IMR-90 (cell line): ENCODE results near the gene SLC5A11. TPM values are rescaled to one million over a fixed set of nuclear protein-coding genes. Genes with fewer than 3 reads are reported as not detected.

ENCODE experiments used
- ATAC-seq: fragments of 200-7000 bp; cut with Tn5 transposase; 2 replicates; pipeline ENCODE4 v1.9.1; 2020; ENCODE audit warnings: low read depth, mild to moderate bottlenecking, moderate library complexity
- BruUV-seq: library from RNA; stranded (reverse); fragments of 400-500 nt; replicated peaks from 2 replicates; lab custom pipeline; 2021; lab: Mats Ljungman, UMichigan
- CTCF ChIA-PET: fragments of 300-600 bp; formaldehyde crosslinking; extraction: SDS; loops from one replicate; lab custom pipeline; 2021; ENCODE audit warnings: antibody characterized with exemption; lab: Yijun Ruan, JAX
- POLR2A ChIA-PET: fragments of 300-600 bp; sonication (Branson Sonifier 250); formaldehyde crosslinking; loops from one replicate; lab custom pipeline; 2022; ENCODE audit warnings: antibody characterized with exemption; ENCODE audit not compliant: unreplicated experiment; lab: Charles Lee
- DNase-seq: peaks from one replicate; pipeline ENCODE4 v3.0.0; 2013
- H2AFZ ChIP-seq: replicated peaks from 2 replicates; pipeline ENCODE3; 2013; ENCODE audit warnings: low read length, mild to moderate bottlenecking; ENCODE audit not compliant: poor library complexity
- H2AK5ac ChIP-seq: 2 replicates; pipeline ENCODE4 v1.6.1; 2013; ENCODE audit warnings: low read depth, low read length, inconsistent platforms
- H2AK9ac ChIP-seq: replicated peaks from 2 replicates; pipeline ENCODE3; 2013; ENCODE audit warnings: mild to moderate bottlenecking, low read depth, low read length, moderate library complexity; ENCODE audit not compliant: poor library complexity
- H2BK120ac ChIP-seq: 2 replicates; pipeline ENCODE4 v1.6.1; 2013; ENCODE audit warnings: low read depth, low read length, inconsistent platforms
- H2BK15ac ChIP-seq: 3 replicates; pipeline ENCODE4 v1.6.1; 2013; ENCODE audit warnings: low read depth, low read length, inconsistent platforms
- H2BK20ac ChIP-seq: 2 replicates; pipeline ENCODE4 v1.6.1; 2013; ENCODE audit warnings: low read depth, mild to moderate bottlenecking, inconsistent platforms, low read length, moderate library complexity
- H2BK5ac ChIP-seq: 2 replicates; pipeline ENCODE4 v1.6.1; 2013; ENCODE audit warnings: mild to moderate bottlenecking, low read depth, low read length, inconsistent platforms; ENCODE audit not compliant: poor library complexity, severe bottlenecking
- H3K14ac ChIP-seq: replicated peaks from 2 replicates; pipeline ENCODE4 v1.6.1; 2013; ENCODE audit warnings: low read depth, low read length, inconsistent platforms
- H3K18ac ChIP-seq: 2 replicates; pipeline ENCODE4 v1.6.1; 2013; ENCODE audit warnings: low read depth, low read length, control low read depth
- H3K23ac ChIP-seq: 2 replicates; pipeline ENCODE4 v1.6.1; 2013; ENCODE audit warnings: low read depth, low read length, inconsistent platforms
- H3K27ac ChIP-seq: 2 replicates; pipeline ENCODE4 v1.5.1; 2013; ENCODE audit warnings: mild to moderate bottlenecking, control low read depth, low read length; ENCODE audit not compliant: insufficient read depth
- H3K27me3 ChIP-seq: 2 replicates; pipeline ENCODE4 v1.6.1; 2013; ENCODE audit warnings: low read length; ENCODE audit not compliant: control insufficient read depth, insufficient read depth
- H3K36me3 ChIP-seq: 2 replicates; pipeline ENCODE4 v1.6.1; 2013; ENCODE audit warnings: low read length, mixed read lengths; ENCODE audit not compliant: control insufficient read depth, insufficient read depth
- H3K4ac ChIP-seq: 2 replicates; pipeline ENCODE4 v1.6.1; 2013; ENCODE audit warnings: low read depth, low read length, inconsistent platforms
- H3K4me1 ChIP-seq: 2 replicates; pipeline ENCODE4 v1.6.1; 2013; ENCODE audit warnings: low read length, mixed read lengths; ENCODE audit not compliant: control insufficient read depth, insufficient read depth
- H3K4me2 ChIP-seq: 2 replicates; pipeline ENCODE4 v1.6.1; 2013; ENCODE audit warnings: low read depth, mild to moderate bottlenecking, control low read depth, low read length, moderate library complexity
- H3K4me3 ChIP-seq: 2 replicates; pipeline ENCODE4 v1.5.1; 2013; ENCODE audit warnings: low read depth, mild to moderate bottlenecking, control low read depth, low read length, moderate library complexity; ENCODE audit not compliant: insufficient read depth
- H3K56ac ChIP-seq: 2 replicates; pipeline ENCODE4 v1.6.1; 2013; ENCODE audit warnings: low read length, inconsistent platforms; ENCODE audit not compliant: insufficient read depth; ENCODE audit errors: extremely low read depth
- H3K79me1 ChIP-seq, 2 experiments: 2 replicates each; pipeline ENCODE4 v1.6.1; 2013; ENCODE audit warnings: low read length in 2 of 2, inconsistent platforms in 1 of 2, low read depth in 1 of 2
- H3K9ac ChIP-seq: 2 replicates; pipeline ENCODE4 v1.6.1; 2013; ENCODE audit warnings: low read depth, low read length, control low read depth
- H3K9me1 ChIP-seq: 2 replicates; pipeline ENCODE4 v1.6.1; 2013; ENCODE audit warnings: low read length, inconsistent platforms; ENCODE audit not compliant: insufficient read depth
- H3K9me3 ChIP-seq: 2 replicates; pipeline ENCODE4 v1.6.1; 2013; ENCODE audit warnings: low read length; ENCODE audit not compliant: control insufficient read depth, insufficient read depth
- H4K20me1 ChIP-seq: 2 replicates; pipeline ENCODE4 v1.6.1; 2013; ENCODE audit warnings: low read length, inconsistent platforms; ENCODE audit not compliant: insufficient read depth
- H4K5ac ChIP-seq: 2 replicates; pipeline ENCODE4 v1.6.1; 2013; ENCODE audit warnings: mild to moderate bottlenecking, low read depth, low read length, control low read depth
- H4K8ac ChIP-seq, 2 experiments: 2 replicates each; pipeline ENCODE4 v1.6.1; 2013; ENCODE audit warnings: low read depth in 2 of 2, low read length in 2 of 2, control low read depth in 1 of 2, inconsistent platforms in 1 of 2
- H4K91ac ChIP-seq: 2 replicates; pipeline ENCODE4 v1.6.1; 2013; ENCODE audit warnings: low read depth, low read length, inconsistent platforms; ENCODE audit not compliant: insufficient read depth
- BHLHE40 ChIP-seq: fragments of 150-350 bp; IDR thresholded peaks from 2 replicates; pipeline ENCODE4 v1.6.1; 2016; ENCODE audit warnings: mild to moderate bottlenecking, low read depth, low read length
- CEBPB ChIP-seq: IDR thresholded peaks from 2 replicates; pipeline ENCODE4 v1.6.1; 2012; ENCODE audit warnings: low read depth, low read length, improper control_type of control experiment
- CHD1 ChIP-seq: IDR thresholded peaks from 2 replicates; pipeline ENCODE4 v1.6.1; 2012; ENCODE audit warnings: low read depth, low read length, improper control_type of control experiment
- CTCF ChIP-seq: conservative IDR thresholded peaks from 2 replicates; pipeline ENCODE4 v1.5.1; 2012; ENCODE audit warnings: mild to moderate bottlenecking, low read depth, low read length, improper control_type of control experiment
- FOS ChIP-seq: fragments of 150-350 bp; IDR thresholded peaks from 2 replicates; pipeline ENCODE4 v1.6.1; 2016; ENCODE audit warnings: low read depth, low read length
- MAFK ChIP-seq: IDR thresholded peaks from 2 replicates; pipeline ENCODE4 v1.6.1; 2012; ENCODE audit warnings: low read depth, low read length, improper control_type of control experiment
- MAZ ChIP-seq: IDR thresholded peaks from 2 replicates; pipeline ENCODE4 v1.6.1; 2012; ENCODE audit warnings: low read depth, mild to moderate bottlenecking, low read length, improper control_type of control experiment, moderate library complexity, borderline replicate concordance
- MXI1 ChIP-seq: IDR thresholded peaks from 2 replicates; pipeline ENCODE4 v1.6.1; 2012; ENCODE audit warnings: low read depth, mild to moderate bottlenecking, low read length, moderate library complexity, borderline replicate concordance
- NFE2L2 ChIP-seq: fragments of 150-350 bp; IDR thresholded peaks from 2 replicates; pipeline ENCODE4 v1.6.1; 2016; ENCODE audit warnings: low read depth, mild to moderate bottlenecking, low read length
- POLR2A ChIP-seq: IDR thresholded peaks from 2 replicates; pipeline ENCODE4 v1.6.1; 2012; ENCODE audit warnings: mild to moderate bottlenecking, low read depth, low read length
- RAD21 ChIP-seq: IDR thresholded peaks from 2 replicates; pipeline ENCODE4 v1.6.1; 2012; ENCODE audit warnings: low read length, improper control_type of control experiment
- RCOR1 ChIP-seq: IDR thresholded peaks from 2 replicates; pipeline ENCODE4 v1.6.1; 2012; ENCODE audit warnings: mild to moderate bottlenecking, low read length, improper control_type of control experiment; ENCODE audit not compliant: insufficient replicate concordance
- RFX5 ChIP-seq: IDR thresholded peaks from 2 replicates; pipeline ENCODE4 v1.8.0; 2012; ENCODE audit warnings: low read depth, mild to moderate bottlenecking, low read length, moderate library complexity
- SMC3 ChIP-seq: fragments of 150-350 bp; IDR thresholded peaks from 2 replicates; pipeline ENCODE4 v1.6.1; 2016; ENCODE audit warnings: low read depth, mild to moderate bottlenecking, antibody characterized with exemption, low read length, moderate library complexity
- WGBS, 2 experiments: methylation state at CpG; one replicate each; pipeline versions ENCODE4 v1.1.5 to v1.1.7; 2013; ENCODE audit warnings: missing lambda C conversion rate in 2 of 2; ENCODE audit not compliant: insufficient read length in 1 of 2; ENCODE audit errors: extremely low coverage in 2 of 2; 5-methylcytosine and 5-hydroxymethylcytosine counted together
- dilution Hi-C: fragments of 300-500 bp; cut with HindIII; formaldehyde crosslinking; loops from one replicate; pipeline ENCODE4 v1.14.3; 2018; ENCODE audit warnings: low sequenced_read_pairs; ENCODE audit not compliant: unreplicated experiment
- in situ Hi-C: fragments of 300-500 bp; cut with MboI; formaldehyde crosslinking; loops from 3 replicates; pipeline ENCODE4 v1.14.3; 2019; ENCODE audit warnings: low sequenced_read_pairs, inconsistent platforms, mixed read lengths
- intact Hi-C: fragments of 100-400 bp; cut with micrococcal nuclease; formaldehyde crosslinking; loops from 2 replicates; pipeline ENCODE4 v1.10.0; 2022
- polyA plus RNA-seq, 3 experiments: library from polyadenylated mRNA; depleted of rRNA; stranded (reverse); fragments of >200 nt; gene quantifications; 2 replicates each; pipeline ENCODE4 v1.2.3, GENCODE V29; 2012; ENCODE audit warnings: low replicate concordance in 1 of 3
- total RNA-seq: library from RNA; depleted of rRNA; stranded (reverse); fragments of >200 nt; gene quantifications from 2 replicates; pipeline ENCODE4 v1.2.3, GENCODE V29; 2012
- TF ChIP-seq, protein P1 (sequence below): fragments of 150-350 bp; IDR thresholded peaks from 2 replicates; pipeline ENCODE4 v1.6.1; 2016; ENCODE audit warnings: low read depth, mild to moderate bottlenecking, low read length, moderate library complexity, borderline replicate concordance
- TF ChIP-seq, protein P2 (sequence below): fragments of 150-350 bp; IDR thresholded peaks from 2 replicates; pipeline ENCODE4 v1.6.1; 2017; ENCODE audit warnings: mild to moderate bottlenecking, antibody characterized with exemption, low read length, low read depth

Gene SLC5A11
- total and polyA plus RNA-seq, 2 of the 4 experiments (the other 2 are of a cell fraction): under 0.01 TPM; not detected in 1

DNA sequence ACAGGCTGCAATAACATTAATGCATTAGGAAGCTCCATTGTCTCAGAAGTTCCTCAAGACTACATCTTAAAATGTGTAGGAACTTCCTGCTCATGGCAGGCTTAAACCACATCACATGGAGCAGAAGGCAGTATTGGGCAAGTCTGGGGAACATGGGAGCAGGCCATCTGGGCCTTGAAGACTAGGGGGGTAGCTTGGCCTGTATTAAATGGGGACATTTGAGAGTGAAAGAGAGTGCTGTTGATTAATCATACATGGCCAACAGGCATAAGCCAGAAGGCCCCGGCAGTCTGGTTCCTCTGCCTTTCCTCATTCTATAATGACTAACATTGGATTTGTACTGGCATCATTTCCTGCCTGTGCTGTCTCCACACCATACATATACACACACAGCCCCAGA lies 25.2 kb upstream of the SLC5A11 start:
- DNase-seq: peak; percentile 44
- no peak overlapping the region for H3K27ac ChIP-seq

More for the DNA sequence above, 25.2 kb upstream of the SLC5A11 start:
- peaks cover 7% of the 10 kb centered on the region; the same call in 1 of the 2 replicates for H3K4me1 ChIP-seq
- H3K9me1 ChIP-seq: peaks cover 5% of the 10 kb centered on the region; the same call in 1 of the 2 replicates
- H2BK120ac ChIP-seq: no peak overlapping the region
- H3K4me2 ChIP-seq: no peak overlapping the region
- H4K8ac ChIP-seq: no peak overlapping the region; a peak in 1 of 4 replicates
- no peak overlapping the region for H3K18ac ChIP-seq
- no peak for TF ChIP-seq POLR2A
- TF ChIP-seq MAZ: no peak
- TF ChIP-seq CHD1: no peak
- TF ChIP-seq MXI1: no peak
- TF ChIP-seq MAFK: no peak
- TF ChIP-seq RFX5: no peak
- no peak for TF ChIP-seq FOS
- TF ChIP-seq, protein P1, sequence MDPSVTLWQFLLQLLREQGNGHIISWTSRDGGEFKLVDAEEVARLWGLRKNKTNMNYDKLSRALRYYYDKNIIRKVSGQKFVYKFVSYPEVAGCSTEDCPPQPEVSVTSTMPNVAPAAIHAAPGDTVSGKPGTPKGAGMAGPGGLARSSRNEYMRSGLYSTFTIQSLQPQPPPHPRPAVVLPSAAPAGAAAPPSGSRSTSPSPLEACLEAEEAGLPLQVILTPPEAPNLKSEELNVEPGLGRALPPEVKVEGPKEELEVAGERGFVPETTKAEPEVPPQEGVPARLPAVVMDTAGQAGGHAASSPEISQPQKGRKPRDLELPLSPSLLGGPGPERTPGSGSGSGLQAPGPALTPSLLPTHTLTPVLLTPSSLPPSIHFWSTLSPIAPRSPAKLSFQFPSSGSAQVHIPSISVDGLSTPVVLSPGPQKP: no peak
- TF ChIP-seq NFE2L2: no peak
- no peak for TF ChIP-seq CEBPB
- TF ChIP-seq RCOR1: no peak
- TF ChIP-seq RAD21: no peak
- TF ChIP-seq SMC3: no peak
- TF ChIP-seq BHLHE40: no peak
- TF ChIP-seq, protein P2, sequence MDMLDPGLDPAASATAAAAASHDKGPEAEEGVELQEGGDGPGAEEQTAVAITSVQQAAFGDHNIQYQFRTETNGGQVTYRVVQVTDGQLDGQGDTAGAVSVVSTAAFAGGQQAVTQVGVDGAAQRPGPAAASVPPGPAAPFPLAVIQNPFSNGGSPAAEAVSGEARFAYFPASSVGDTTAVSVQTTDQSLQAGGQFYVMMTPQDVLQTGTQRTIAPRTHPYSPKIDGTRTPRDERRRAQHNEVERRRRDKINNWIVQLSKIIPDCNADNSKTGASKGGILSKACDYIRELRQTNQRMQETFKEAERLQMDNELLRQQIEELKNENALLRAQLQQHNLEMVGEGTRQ: no peak
- TF ChIP-seq CTCF: no peak
- no peak overlapping the region for H3K14ac ChIP-seq
- peaks cover 65% of the 10 kb centered on the region for H3K36me3 ChIP-seq
- intact Hi-C loops (no loop called here), in situ Hi-C loops (no loop called here), dilution Hi-C loops (no loop called here)
- H4K91ac ChIP-seq: no peak overlapping the region
- CTCF ChIA-PET: no interaction called here
- no peak overlapping the region for H2AK5ac ChIP-seq
- H4K5ac ChIP-seq: no peak overlapping the region
- no peak overlapping the region for H2BK5ac ChIP-seq
- no peaks in the 10 kb centered on the region for H3K27me3 ChIP-seq
- H2AFZ ChIP-seq: no peak overlapping the region
- H2BK15ac ChIP-seq: no peak overlapping the region
- no peaks in the 10 kb centered on the region for H4K20me1 ChIP-seq
- H2BK20ac ChIP-seq: no peak overlapping the region
- H3K9ac ChIP-seq: no peak overlapping the region
- H3K4me3 ChIP-seq: no peak overlapping the region
- no peak overlapping the region for H3K23ac ChIP-seq
- no peak overlapping the region for H3K4ac ChIP-seq
- ATAC-seq: 0 out of 2 replicates have a peak, but pooled peaks have one; percentile 33
- H3K9me3 ChIP-seq: no peaks in the 10 kb centered on the region
- POLR2A ChIA-PET: no interaction called here
- H3K56ac ChIP-seq: no peak overlapping the region
- no CpG with 5 or more reads among the region's 1 CpG for WGBS, 2 experiments
- no peak overlapping the region for H2AK9ac ChIP-seq
- H3K79me1 ChIP-seq: peaks cover 16 to 29% of the 10 kb centered on the region in 2 experiments; a peak in 3 of 4 replicates
- BruUV-seq: no TSS peak
